Lower leg skin (tissue), 3 donors: Measurements from ENCODE around the gene DNLZ.

Experiments used
- CTCF ChIP-seq, 3 donors: fragments of 450-650 bp; IDR thresholded peaks; one replicate each; pipeline ENCODE4 v1.5.1; 2016; ENCODE audit warnings: antibody characterized with exemption in 3 of 3, mild to moderate bottlenecking in 3 of 3, moderate library complexity in 2 of 3
- POLR2A ChIP-seq, 2 donors: fragments of 450-650 bp; IDR thresholded peaks; one replicate each; pipeline ENCODE4 v1.6.1; 2016 to 2017; ENCODE audit warnings: antibody characterized with exemption in 2 of 2, mild to moderate bottlenecking in 1 of 2, moderate library complexity in 1 of 2

DNA sequence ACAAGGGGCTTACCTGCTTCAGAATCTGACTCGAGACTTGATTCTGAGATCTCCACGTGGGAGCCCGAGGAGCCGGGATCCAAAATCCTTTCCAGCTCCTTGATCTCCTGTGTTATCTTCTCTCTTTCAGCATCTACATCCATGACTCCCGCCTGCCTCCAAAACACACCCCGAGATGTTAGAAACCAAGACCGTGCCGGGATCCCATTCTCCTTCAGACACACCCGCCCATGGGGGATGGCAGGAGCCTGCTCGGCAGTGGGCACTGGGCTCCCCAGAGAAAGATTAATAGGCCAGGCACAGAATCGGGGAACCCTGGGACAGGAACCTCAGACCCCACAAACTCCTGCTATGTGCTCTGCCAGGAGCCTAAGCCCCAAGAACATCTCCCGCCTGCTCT is 34.7 kb upstream of the DNLZ start:
- TF ChIP-seq CTCF (IDR thresholded peaks at IDR 0.05): no peak
- TF ChIP-seq POLR2A (IDR thresholded peaks at IDR 0.05): no peak
